Activated T-cell treated with anti-CD3 and anti-CD28 coated beads for 24 hours (primary cell): Measurements from ENCODE around the gene LAMA5.
"Not testable (repeated sequence)": the region's sequence is repeated elsewhere in the genome, so short reads cannot be mapped to it uniquely, and the experiment has no call there.

ENCODE experiments used
- DNase-seq: peaks from one replicate; pipeline ENCODE4 v3.0.0-alpha.2; 2020; ENCODE audit warnings: low read depth

The LAMA5 gene

DNA sequence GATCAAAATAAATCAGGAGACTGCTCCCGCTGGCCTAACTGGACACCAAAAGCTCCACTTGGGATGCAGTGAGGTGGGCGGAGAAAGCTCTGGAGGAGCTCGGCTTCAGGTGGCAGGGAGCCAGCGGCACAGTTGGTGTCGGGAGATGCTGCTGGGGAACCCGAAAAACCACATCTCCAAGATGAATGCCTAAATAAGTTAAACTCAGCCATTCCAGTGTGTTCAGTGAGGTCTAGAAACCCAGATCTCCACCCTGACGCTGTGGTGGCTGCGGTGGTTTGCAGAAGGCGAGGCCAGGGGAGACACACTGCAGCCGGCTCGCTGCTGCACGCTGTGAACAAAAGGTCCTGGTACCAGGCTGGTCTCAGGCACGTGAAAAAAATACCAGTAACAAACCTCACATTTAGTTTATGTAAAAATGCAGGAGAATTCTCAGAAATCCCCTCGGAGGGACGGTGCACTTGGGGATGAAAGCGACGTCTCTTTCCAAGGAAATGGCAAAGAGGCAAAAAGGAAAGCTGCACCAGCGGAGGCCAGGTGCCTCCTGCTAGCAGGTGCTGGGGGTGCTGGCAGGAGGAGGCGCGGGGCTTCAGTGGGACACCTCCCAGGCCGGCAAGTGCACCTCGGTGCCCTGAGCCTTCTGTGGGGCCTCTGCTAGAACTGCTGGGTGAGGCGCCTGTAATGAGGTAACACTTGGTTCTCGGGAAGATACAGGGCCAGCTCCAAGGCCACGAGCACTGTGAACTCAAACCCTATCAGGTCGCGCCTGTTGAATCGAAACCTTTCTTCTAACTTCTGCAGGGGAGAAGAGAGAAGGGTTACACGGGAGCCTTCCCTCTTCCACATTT is 23.4 kb upstream of the LAMA5 start:
- DNase-seq, result no peak

DNA sequence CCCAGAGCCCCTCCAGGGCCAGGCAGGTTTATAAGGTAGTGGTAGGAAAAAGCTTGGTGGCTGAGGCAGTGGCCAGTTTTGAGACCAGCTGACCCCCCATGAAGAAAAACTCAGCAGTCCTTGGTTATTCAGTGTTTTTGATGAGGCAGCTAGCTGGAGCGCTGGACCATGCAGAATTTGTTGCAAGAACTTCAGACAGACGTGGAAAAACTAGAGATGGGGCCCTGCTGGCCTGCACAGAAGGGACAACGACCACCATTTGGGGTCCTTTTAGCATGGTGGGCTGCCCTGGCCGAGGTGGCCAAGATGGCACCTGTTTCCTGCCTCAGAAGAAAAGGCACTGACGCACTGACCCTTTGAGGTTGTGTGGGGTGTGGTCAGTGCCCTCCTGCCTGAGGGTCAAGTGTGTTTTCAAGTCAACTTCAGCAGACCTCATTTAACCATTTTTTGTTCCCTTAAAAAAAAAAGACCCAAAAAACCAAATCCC is 22.5 kb upstream of the LAMA5 start:
- DNase-seq, result no peak

DNA sequence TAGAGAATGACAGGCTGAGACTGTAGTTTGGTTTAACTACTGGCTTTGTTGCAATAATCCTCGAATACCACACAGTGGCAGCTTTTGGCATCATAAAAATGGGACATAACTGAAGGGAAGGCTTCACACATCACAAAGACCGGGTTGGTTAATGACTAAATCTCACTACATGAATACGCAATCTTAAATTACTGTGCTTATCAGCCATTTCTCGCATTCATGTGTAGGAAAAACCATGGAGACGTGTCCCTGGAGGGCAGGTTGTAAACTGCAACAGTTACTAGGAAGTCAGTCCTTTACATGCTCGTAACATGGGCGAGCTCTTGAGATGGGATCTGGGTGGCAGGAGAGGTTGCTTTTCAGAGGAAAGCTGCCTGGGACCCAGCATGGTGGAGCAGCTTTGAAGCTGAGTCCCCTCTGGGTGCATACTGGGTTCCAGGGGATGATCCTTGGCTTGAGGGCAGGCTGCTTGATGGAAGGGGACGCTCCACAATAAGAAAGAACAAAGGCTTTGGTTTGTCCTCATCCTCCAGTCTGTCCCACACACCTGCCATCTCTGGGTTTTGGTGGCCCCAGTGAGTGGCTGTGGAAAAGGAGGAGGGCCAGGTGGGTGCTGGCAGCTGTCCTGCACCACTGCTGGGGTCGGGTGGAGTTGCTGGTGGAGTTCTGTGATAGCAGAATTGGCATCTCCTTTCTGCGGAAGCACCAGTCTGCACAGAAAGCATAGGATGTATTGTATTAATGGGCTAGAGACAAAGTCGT is 21.9 kb upstream of the LAMA5 start:
- DNase-seq, result no peak

DNA sequence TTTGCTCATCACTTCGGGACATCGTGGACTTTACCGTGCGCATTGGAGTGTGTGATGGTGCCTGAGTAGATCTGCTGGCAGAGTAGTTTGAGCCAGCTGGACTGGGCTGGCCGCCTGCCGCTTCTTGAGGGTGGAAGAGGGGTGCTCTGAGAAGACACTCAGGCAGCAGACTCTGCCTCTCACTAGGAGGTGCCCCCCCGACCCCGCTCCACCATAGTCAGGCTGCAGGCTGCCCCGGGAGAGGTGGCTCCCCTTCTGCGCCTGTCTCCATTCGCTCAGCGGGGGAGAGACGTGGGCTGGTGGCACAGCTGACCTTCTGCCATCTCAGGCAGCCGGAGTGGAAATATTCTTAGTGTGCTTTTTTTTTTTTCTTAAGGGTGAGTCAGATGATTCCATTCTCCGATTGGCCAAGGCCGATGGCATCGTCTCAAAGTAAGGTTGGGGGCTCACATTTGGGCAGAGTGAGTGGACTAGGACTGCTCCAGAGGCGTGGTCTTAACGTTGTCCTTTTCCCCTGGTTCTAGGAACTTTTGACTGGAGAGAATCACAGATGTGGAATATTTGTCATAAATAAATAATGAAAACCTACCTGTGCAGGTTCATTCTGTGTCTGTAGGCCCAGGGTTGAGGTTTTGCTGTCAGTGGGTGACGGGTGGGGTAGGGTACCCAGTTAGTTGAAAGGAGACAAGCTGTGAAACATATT is 21.0 kb upstream of the LAMA5 start:
- no peak for DNase-seq

DNA sequence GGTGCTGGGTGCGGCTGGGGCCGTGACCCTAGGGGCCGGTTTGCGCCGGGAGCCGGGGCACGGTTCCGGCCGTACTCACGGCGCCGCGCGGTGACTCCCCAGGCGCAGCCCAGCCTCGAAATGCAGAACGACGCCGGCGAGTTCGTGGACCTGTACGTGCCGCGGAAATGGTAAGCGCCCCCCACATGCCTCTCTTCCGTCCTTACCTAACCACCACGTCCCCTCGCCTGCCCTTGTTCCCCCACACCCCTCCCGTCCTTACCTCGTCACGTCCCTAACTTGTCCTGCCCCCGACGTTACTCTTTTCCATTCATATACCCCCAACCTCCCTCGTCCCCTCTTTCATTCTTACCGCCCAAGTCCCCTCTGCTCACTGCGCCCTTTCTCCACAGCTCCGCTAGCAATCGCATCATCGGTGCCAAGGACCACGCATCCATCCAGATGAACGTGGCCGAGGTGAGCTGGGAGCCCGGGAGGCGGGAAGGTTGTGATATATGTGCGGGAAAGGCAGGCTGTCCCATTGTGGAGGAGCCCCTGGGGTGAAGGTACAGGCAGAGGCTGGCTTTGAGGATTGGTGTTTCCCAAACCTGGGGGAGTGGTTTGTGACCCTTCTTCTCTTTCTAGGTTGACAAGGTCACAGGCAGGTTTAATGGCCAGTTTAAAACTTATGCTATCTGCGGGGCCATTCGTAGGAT is 20.3 kb upstream of the LAMA5 start:
- DNase-seq, result no peak

DNA sequence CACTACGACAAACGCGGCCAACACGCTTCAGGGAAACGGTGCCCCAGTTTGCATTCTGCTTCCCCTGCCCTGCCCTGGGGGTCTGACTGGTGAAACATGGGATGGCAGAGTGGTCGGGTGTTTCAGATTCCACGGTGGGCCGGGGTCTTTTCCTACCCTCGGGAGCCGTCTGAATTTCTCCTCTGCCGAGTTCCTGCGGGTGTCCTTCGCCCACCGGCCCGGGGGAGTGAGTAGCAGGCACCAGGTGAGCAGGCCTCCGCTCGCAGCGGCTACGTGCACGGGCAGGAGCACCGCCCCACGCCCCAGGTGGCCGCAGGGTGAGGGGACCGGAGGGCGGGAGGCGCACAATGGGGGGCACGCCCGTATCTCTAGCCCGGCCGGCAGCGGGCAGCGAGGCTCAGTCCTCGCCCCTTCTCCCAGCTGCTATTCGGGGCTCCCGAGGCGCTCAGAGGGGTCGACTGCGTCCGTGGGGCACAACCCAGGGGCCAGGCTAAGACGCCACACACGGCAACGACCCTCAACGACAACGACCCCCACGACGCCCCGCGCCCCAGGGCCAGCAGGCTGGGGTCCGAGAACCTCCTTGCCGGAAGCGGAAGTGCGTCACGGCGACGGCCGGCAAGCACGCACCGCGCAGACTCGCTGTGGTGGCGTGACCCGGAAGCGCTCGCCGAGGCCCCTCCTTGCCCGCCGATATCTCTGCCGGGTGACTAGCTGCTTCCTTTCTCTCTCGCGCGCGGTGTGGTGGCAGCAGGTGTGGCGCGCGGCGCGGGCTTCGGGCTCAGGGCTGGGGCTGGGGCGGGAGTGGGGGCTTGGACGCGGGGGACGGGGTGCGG is 19.5 kb upstream of the LAMA5 start, which contains the start of gene RPS21:
Gene RPS21, plus strand, starts transcription at position 721 of the 836 bp plus-strand sequence. CDS start 236 bp downstream, outside the sequence.
- peak; percentile 93 for DNase-seq

DNA sequence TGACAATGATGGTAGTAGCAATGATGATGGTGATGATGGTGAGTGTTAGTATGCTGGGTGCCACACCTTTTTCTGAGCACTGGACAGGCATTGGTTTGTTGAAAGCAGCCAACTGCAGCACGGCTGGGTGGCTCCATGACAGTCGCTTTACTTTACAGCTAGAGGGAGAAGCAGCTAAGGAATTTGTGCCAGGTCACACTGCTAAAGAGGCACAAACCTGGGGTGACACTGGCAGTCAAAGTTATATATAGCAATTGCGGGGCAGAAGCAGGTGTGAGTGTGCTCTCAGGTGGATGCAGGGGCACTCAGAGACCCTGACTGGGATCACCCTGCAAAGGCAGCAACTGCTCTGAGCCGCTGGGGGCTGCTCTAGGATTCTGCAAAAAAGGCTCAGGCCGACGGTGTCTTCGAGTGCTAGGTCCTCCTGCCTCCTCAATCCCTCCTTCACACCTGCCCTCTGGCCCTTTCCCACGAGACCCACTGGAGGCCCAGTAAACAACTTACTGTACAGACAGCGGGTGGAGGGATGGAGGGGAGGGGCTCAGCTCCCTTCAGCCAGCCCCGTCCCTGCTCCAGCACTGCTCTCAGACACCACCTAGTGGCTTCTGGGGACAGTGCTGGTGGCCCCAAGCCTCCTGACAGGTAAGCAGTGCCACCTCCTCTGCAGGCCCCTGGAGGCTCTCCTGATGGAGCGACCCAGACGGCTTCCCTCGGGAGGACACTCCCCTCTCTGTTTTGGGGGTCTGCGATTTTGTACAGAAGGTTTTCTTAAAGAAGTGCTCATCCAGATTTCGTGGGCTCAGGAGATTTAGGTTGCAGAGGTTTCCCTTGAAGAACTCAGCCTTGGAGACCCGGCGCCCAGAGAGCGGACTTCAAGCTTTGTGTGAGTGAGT is 15.4 kb upstream of the LAMA5 start:
- DNase-seq, result peak; percentile 75

DNA sequence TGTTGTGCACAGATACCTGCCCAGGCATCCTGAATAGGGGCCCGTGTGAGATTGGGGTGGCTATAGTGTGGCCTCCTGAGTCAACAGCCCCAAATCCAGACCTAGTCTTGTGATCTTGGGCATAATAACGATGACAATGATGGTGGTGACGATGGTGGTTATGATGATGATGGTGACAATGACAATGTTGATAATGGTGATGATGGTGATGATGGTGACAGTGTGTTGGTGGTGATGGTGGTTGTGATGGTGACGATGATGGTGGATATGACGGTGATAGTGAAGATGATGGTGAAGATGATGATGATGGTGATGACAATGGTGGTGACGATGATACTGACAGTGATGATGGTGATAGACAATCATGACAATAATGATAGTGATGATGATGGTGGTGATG is 14.7 kb upstream of the LAMA5 start:
- DNase-seq, result no peak

DNA sequence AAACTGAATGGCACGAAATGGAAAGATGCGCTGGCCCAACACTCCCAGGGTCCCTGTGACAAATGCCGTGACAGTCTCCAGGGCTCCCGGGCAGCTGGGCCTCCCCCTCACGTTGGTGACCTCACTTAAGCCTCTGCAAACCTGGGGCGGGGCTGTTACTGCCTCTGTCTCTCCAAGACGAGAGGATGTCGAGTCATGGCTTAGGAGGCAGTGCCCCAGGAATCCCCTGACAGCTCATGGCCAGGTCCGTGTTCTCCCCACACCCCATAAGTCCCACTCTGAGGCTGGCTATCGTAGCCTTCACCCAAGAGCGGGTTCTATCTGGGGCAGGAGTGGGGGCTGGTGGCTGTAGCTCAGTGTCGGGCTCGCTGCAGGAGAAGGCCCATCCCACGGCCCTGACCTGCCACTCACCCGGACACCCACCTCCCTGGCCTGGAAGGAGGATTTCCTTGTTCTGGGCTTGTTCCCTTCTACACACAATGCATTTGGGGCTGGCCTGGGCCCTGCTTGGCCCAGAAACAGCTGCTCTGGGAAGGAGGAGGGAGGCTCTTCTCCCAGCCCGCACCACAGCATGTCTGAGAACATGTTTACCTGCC is 14.2 kb upstream of the LAMA5 start:
- no peak for DNase-seq

DNA sequence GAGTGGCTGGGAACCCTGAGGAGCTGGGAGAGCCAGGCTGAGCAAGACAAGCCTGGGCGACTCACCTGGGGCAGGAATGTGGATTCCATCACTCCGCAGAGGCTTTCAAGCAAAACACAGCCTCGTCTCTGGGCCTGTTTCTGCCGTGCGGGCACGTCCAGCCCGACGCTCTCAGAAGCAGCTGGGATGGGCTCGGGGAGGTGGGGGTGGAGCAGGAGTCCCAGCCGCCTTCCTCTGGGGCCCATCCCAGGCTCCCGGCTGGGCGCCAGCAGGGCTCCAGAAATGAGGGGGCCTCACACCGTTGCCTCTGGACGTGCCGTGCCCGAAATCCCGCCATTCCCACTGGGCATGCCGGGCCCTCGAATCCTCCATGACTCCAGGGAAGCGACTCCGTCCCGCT is 11.1 kb upstream of the LAMA5 start:
- DNase-seq, result no peak

DNA sequence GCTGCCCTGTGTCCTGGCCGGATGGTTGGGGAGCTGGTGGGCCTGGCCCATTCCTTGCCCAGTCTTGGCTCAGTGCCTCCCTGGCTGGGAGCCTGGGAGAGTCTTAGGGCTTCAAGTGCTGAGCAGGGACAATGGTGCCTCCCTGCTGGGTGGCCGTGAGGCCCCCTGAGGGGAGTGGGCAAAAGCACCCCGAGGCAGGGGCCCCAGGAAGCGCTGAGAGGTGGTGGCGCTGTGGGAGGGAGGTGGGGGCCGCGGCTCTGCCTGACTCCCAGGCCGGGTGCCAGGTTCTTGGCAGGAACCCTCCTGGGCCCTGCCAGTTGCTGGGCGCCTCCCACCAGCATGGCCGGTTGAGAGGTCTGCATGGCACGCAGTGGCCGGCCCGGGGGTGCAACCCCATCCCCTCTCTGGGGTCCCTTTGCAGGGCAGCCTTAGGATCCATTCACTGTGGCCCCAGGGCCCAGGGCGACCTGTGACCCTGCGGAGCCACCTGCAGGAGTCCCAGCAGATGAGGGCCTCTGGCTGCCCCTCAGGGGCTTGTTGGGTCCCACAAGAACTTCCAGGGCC is 10.6 kb upstream of the LAMA5 start:
- DNase-seq, result no peak

DNA sequence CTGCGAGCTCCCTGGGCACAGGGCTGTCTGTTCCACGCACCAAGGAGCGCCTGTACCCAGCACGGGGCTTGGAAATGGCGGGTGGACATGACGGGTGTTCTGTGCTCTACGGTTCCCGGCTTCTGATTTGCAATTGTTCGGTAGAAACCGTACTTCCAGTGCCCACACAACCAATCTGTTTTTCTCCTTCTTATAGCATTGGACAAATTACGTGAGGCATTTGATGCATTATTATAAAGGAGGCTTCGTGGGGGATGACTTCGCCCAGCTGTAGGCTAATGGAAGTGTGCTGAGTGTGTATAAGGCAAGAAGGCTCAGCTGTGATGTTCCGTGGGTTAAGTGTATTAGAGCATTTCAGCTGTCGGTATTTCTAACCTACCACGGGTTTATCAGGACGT is 10.0 kb upstream of the LAMA5 start:
- no peak for DNase-seq

DNA sequence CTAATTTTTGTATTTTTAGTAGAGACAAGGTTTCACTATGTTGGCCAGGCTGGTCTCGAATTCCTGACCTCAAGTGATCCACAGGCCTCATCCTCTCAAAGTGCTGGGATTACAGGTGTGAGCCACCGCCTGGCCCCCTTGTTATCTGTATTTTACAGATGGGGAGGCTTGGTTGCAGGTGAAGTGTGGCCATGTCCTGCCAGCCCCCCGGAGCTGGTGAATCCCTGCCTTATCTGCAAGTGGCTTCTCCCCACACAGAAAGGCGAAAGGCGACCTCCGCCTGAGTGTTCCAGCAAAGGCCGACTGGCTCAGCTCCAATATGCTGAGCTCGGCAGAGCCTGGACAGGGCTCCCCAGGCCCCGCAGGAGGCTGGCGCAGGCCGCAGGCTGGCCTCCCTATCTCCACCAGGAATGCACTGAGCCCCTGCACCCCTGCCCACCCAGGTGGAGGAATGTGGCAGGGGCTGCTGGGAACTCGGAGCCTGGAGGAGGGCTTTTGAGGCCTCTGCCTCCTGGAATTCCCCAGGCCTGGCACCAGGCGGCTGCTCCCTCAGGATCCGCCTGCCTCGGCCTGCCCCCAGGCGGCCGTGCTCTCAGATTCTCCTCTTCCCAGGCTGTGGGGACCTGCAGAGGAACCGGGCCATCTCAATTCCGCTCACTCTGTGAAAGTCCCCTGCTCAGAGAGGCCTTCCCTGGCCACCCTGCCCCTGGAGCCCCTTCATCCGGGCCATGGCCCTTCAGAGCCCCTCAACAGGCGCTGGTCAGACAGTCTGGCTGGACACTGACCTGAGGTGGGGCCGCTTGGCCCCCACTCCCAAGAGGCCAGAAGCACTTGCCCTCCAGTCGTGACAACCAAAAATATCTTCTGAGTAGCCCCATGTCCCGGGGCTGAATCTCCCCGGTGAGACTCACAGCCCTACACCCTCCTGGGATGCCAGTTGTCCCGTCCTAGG is 9.3 kb upstream of the LAMA5 start:
- no peak for DNase-seq

DNA sequence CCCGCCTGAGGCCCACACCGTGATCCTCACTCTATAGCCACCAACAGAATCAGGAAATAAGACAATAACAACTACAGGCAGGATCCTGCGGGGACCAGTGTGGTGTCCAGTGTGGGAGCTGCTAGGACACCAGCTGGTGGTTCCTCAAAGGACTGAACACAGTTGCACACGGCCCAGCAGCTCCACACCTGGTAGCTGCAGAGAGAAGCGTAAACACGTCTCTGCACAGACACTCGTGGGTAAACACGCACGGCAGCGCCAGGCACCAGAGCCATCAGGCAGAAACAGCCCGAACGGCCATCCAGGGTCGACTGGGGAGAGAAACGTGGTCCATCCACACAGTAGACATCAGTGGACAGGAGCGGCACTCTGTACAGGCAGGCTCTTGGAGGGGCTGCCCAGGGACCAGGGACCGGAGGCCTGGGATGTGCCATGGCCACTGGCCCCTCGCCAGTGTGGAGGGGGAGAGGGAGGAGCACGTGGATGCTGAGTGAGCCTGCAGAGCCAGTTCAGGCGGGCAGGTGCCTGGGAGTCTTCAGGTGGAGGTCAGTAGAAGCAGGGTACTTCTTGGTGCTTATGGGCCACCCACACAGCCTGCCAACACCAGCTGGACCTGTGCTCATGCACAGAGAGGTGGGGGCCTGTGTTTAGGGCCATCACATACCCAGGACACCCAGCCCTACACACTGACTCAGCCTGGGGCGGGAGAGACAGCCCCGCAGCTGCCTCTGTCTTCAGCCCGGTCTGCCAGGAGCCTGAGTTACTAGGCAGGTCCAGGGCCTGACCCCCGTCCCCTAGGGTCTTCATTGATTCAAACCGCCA is 7.4 kb upstream of the LAMA5 start:
- no peak for DNase-seq

DNA sequence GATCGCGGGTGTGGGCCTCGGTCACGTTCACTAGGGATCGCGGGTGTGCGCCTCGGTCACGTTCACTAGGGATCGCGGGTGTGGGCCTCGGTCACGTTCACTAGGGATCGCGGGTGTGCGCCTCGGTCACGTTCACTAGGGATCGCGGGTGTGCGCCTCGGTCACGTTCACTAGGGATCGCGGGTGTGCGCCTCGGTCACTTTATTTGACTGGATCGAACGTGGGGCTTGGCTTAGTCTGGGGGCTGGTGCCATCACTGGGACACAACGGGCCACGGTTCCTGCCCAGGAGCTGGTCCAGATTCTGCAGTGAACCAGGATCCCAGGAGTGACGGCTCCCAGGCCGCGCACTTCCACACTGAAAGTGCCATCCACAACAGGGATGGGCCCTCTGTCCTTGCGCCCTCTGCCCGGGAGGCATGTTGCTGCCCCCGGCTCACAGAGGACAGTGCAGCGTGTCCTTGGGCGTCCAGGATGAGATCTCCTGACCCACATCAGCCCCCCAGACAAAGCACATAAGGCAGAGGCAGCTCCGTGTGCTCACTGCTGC is 6.6 kb upstream of the LAMA5 start:
- DNase-seq, result not testable (repeated sequence)

DNA sequence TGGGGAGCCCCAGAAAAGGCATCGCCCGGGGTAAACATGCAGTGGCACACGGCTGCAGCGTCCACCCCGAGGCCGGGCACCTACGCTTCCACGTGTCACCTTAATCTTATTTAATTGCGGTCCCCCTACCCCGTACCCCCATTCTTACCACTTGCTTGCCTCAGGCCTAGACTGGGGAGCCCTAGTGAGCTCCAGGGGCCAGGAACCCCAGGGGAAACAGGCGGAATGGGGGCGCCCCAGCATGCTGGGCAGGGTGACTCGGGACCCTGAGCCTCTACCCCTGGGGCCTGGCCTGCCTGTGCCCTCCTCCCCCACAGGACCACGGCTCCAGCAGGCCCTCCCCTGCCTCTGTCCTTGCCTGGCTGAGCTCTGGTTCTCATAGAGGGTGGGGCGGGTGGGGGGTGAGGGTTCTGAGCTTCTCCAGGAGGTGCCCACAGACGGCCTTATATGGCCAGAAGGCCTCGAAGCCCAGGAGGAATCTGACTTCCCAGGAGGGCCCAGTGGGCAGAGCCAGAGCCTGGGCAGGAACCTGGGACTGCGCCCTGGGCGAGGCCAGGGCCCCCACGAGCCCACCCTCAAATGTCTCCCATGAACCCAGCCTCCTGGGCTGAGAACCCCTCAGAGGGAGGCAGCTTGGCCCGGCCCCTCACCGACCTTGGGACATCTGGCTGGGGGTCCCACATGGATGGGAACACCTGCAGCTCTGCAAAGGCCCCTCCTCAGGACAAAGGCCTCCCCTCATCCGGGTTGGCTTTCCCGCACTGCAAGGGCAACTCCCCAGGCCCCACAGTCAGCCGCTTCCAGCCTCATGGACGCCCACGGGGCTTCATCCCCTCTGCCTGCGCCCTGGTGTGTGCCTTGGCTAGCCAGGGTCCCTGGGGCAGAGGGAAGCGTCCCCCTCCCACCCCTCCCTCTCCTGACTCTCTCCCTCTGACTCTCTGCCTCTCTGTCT is 5.2 kb upstream of the LAMA5 start:
- no peak for DNase-seq
